GM12875 (cell line): ENCODE measurements around the gene DKK2.

Experiments
- H3K4me3 ChIP-seq: one replicate; pipeline ENCODE4 v1.5.1; 2011; ENCODE audit warnings: low read depth, low read length, control low read depth
- CTCF ChIP-seq: IDR thresholded peaks from 2 replicates; pipeline ENCODE4 v1.5.1; 2011; ENCODE audit warnings: low read depth, mild to moderate bottlenecking, control low read depth, inconsistent platforms, low read length, moderate library complexity, borderline replicate concordance; ENCODE audit not compliant: insufficient read depth

DKK2 gene

DNA sequence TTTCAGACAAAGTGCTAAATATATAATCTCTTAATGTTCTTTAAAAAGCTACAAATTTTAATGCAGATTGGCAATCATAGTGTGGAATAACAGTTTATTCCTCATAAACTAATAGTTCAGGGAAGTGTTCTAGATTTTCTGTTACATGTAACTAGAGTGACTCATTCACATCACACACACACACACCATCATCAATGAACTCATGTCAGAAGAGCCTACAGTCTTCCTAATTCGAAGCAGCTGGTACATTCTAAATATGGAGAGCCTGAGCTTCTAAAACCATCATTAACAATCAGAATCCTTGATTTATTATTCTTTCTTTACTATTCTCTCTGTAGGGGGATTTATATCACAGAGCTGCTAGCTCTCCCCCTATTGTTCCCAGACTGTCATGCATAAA, 49.6 kb downstream of the DKK2 start:
- no peak for TF ChIP-seq CTCF
- H3K4me3 ChIP-seq: no peak overlapping the region

- no peak overlapping the region for H3K4me3 ChIP-seq
- no peak for TF ChIP-seq CTCF
Measured at GRCh38 chr4:106985830-106986229, 50.3 kb downstream of the DKK2 start.

- no peak overlapping the region for H3K4me3 ChIP-seq
- TF ChIP-seq CTCF: no peak
Measured at GRCh38 chr4:106982711-106983211, 53.4 kb downstream of the DKK2 start.

DNA sequence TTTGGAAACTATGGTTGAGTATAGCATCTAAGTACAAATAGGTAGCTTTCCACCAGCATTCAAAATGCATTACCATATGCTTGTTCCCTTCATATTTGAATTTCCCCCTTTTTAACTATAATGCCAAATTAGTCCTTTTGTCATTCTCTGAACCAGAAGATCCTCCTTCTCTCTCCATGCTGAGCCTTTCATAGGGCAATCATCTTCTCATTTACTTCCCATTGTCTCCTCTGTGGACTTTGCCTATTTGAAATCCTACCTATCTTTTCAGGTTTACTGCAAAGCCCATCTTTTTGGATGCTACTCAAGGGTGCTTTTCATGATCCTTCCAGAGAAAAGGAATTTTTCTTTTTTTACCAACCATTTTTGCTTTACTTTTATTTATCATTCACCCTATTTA, 54.7 kb downstream of the DKK2 start:
- TF ChIP-seq CTCF: no peak
- no peak overlapping the region for H3K4me3 ChIP-seq

GRCh38 chr4:106979476-106979875, 56.6 kb downstream of the DKK2 start:
- no peak overlapping the region for H3K4me3 ChIP-seq
- no peak for TF ChIP-seq CTCF

- no peak overlapping the region for H3K4me3 ChIP-seq
- no peak for TF ChIP-seq CTCF
Measured at GRCh38 chr4:106978046-106978774, 57.9 kb downstream of the DKK2 start.

- TF ChIP-seq CTCF: no peak
- H3K4me3 ChIP-seq: no peak overlapping the region
Measured at GRCh38 chr4:106971636-106972035, 64.5 kb downstream of the DKK2 start.
